H9 (cell line): ENCODE data around the gene LZTR1. TPM values are rescaled to one million over a fixed set of nuclear protein-coding genes. Genes with fewer than 3 reads are reported as not detected.
"Not testable (repeated sequence)": the region's sequence is repeated elsewhere in the genome, so short reads cannot be mapped to it uniquely, and the experiment has no call there.

Experiments
- DNase-seq: peaks from one replicate; pipeline ENCODE4 v3.0.0-alpha.2; 2017
- H2AFZ ChIP-seq: one replicate; pipeline ENCODE4 v1.6.1; 2013; ENCODE audit warnings: mild to moderate bottlenecking, low read length, control low read depth, moderate library complexity
- H2AK5ac ChIP-seq: 2 replicates; pipeline ENCODE4 v1.6.1; 2013; ENCODE audit warnings: low read length, control low read depth, mixed read lengths; ENCODE audit not compliant: insufficient read length
- H2BK120ac ChIP-seq: one replicate; pipeline ENCODE4 v1.6.1; 2013; ENCODE audit warnings: low read depth, mild to moderate bottlenecking, low read length, control low read depth, inconsistent platforms; ENCODE audit not compliant: poor library complexity, severe bottlenecking
- H2BK12ac ChIP-seq: 2 replicates; pipeline ENCODE4 v1.6.1; 2013; ENCODE audit warnings: low read length, control low read depth, mixed read lengths, low read depth; ENCODE audit not compliant: insufficient read length
- H2BK15ac ChIP-seq: 2 replicates; pipeline ENCODE4 v1.6.1; 2013; ENCODE audit warnings: low read depth, low read length, control low read depth
- H2BK20ac ChIP-seq: one replicate; pipeline ENCODE4 v1.6.1; 2013; ENCODE audit warnings: low read depth, mild to moderate bottlenecking, low read length, control low read depth, inconsistent platforms; ENCODE audit not compliant: poor library complexity, severe bottlenecking
- H2BK5ac ChIP-seq: 2 replicates; pipeline ENCODE4 v1.6.1; 2013; ENCODE audit warnings: low read length, control low read depth, mixed read lengths; ENCODE audit not compliant: insufficient read length
- H3K14ac ChIP-seq: 2 replicates; pipeline ENCODE4 v1.6.1; 2013; ENCODE audit warnings: low read length, control low read depth; ENCODE audit not compliant: insufficient read depth
- H3K18ac ChIP-seq: 2 replicates; pipeline ENCODE4 v1.6.1; 2013; ENCODE audit warnings: low read depth, mild to moderate bottlenecking, mixed read lengths, low read length, control low read depth; ENCODE audit not compliant: insufficient read length
- H3K23ac ChIP-seq: 2 replicates; pipeline ENCODE4 v1.6.1; 2013; ENCODE audit warnings: low read length, control low read depth, mixed read lengths, low read depth; ENCODE audit not compliant: insufficient read length
- H3K23me2 ChIP-seq: 2 replicates; pipeline ENCODE4 v1.6.1; 2013; ENCODE audit warnings: low read depth, mild to moderate bottlenecking, mixed read lengths, low read length, control low read depth; ENCODE audit not compliant: insufficient read length, poor library complexity, severe bottlenecking
- H3K27ac ChIP-seq: 2 replicates; pipeline ENCODE4 v1.5.1; 2013; ENCODE audit warnings: low read length, control low read depth, mixed read lengths, low read depth; ENCODE audit not compliant: insufficient read length
- H3K27me3 ChIP-seq: 2 replicates; pipeline ENCODE4 v1.6.1; 2013; ENCODE audit warnings: low read length, control low read depth, inconsistent platforms; ENCODE audit not compliant: insufficient read depth
- H3K4ac ChIP-seq: 2 replicates; pipeline ENCODE4 v1.6.1; 2013; ENCODE audit warnings: low read depth, mild to moderate bottlenecking, control low read depth, inconsistent platforms, low read length, moderate library complexity
- H3K4me1 ChIP-seq: 2 replicates; pipeline ENCODE4 v1.6.1; 2013; ENCODE audit warnings: low read length, control low read depth, inconsistent platforms; ENCODE audit not compliant: insufficient read depth
- H3K4me2 ChIP-seq: 2 replicates; pipeline ENCODE4 v1.6.1; 2013; ENCODE audit warnings: low read length, control low read depth, mixed read lengths; ENCODE audit not compliant: insufficient read length, insufficient read depth
- H3K56ac ChIP-seq: 2 replicates; pipeline ENCODE4 v1.6.1; 2013; ENCODE audit warnings: low read depth, mild to moderate bottlenecking, mixed read lengths, low read length, control low read depth; ENCODE audit not compliant: insufficient read length
- H3K79me1 ChIP-seq: 2 replicates; pipeline ENCODE4 v1.6.1; 2013; ENCODE audit warnings: low read depth, mild to moderate bottlenecking, moderate library complexity, low read length, control low read depth, inconsistent platforms; ENCODE audit not compliant: insufficient read depth, poor library complexity, severe bottlenecking
- H3K79me2 ChIP-seq: 2 replicates; pipeline ENCODE4 v1.6.1; 2013; ENCODE audit warnings: low read length, control low read depth, inconsistent platforms; ENCODE audit not compliant: insufficient read depth
- H3K9ac ChIP-seq: 2 replicates; pipeline ENCODE4 v1.6.1; 2013; ENCODE audit warnings: low read length, control low read depth, mixed read lengths; ENCODE audit not compliant: insufficient read length; ENCODE audit errors: extremely low read depth
- H3K9me3 ChIP-seq: one replicate; pipeline ENCODE4 v1.6.1; 2013; ENCODE audit warnings: low read depth, low read length, inconsistent platforms; ENCODE audit not compliant: control insufficient read depth
- H3T11ph ChIP-seq: one replicate; pipeline ENCODE4 v1.6.1; 2013; ENCODE audit warnings: mild to moderate bottlenecking, low read length, control low read depth, inconsistent platforms
- H4K20me1 ChIP-seq: one replicate; pipeline ENCODE4 v1.6.1; 2013; ENCODE audit not compliant: control insufficient read depth, insufficient read length, insufficient read depth
- H4K5ac ChIP-seq: 2 replicates; pipeline ENCODE4 v1.6.1; 2013; ENCODE audit warnings: low read depth, mild to moderate bottlenecking, mixed read lengths, low read length, control low read depth; ENCODE audit not compliant: insufficient read length
- H4K8ac ChIP-seq: replicated peaks from 2 replicates; pipeline ENCODE4 v1.6.1; 2013; ENCODE audit warnings: low read length, control low read depth, mixed read lengths, low read depth; ENCODE audit not compliant: insufficient read length
- H4K91ac ChIP-seq: 2 replicates; pipeline ENCODE4 v1.6.1; 2013; ENCODE audit warnings: low read depth, mild to moderate bottlenecking, moderate library complexity, mixed read lengths, low read length, control low read depth; ENCODE audit not compliant: insufficient read length
- H3K27ac Mint-ChIP-seq, 3 experiments: 2 replicates in 2 of 3; 3 replicates in 1 of 3; pipeline ENCODE4 v1.8.0; 2020 to 2021; ENCODE audit warnings: mixed read lengths in 3 of 3, mild to moderate bottlenecking in 1 of 3, moderate library complexity in 1 of 3
- H3K27me3 Mint-ChIP-seq: 2 replicates; pipeline ENCODE4 v1.8.0; 2021; ENCODE audit warnings: low read depth, mild to moderate bottlenecking, moderate library complexity, mixed read lengths
- H3K36me3 Mint-ChIP-seq, 3 experiments: 2 replicates in 2 of 3; 3 replicates in 1 of 3; pipeline ENCODE4 v1.8.0; 2020 to 2021; ENCODE audit warnings: low read depth in 3 of 3, mixed read lengths in 3 of 3; ENCODE audit not compliant: insufficient read depth in 1 of 3
- H3K4me1 Mint-ChIP-seq, 2 experiments: 2 replicates each; pipeline ENCODE4 v1.8.0; 2020; ENCODE audit warnings: mixed read lengths in 2 of 2
- H3K4me3 Mint-ChIP-seq, 2 experiments: 2 replicates in 1 of 2; 3 replicates in 1 of 2; pipeline ENCODE4 v1.8.0; 2020 to 2021; ENCODE audit warnings: mild to moderate bottlenecking in 2 of 2, mixed read lengths in 2 of 2, moderate library complexity in 1 of 2
- H3K9me3 Mint-ChIP-seq, 2 experiments: 2 replicates in 1 of 2; 3 replicates in 1 of 2; pipeline ENCODE4 v1.8.0; 2020; ENCODE audit warnings: mild to moderate bottlenecking in 2 of 2, mixed read lengths in 2 of 2, moderate library complexity in 1 of 2
- WGBS: extraction: QIAGEN DNeasy Blood & Tissue Kit; methylation state at CpG from one replicate; pipeline ENCODE4 v1.1.7; 2013; ENCODE audit warnings: missing lambda C conversion rate, low lambda C conversion rate, mixed read lengths; ENCODE audit not compliant: insufficient read length; ENCODE audit errors: extremely low coverage; 5-methylcytosine and 5-hydroxymethylcytosine counted together
- total RNA-seq: library from RNA; stranded (reverse); gene quantifications from 2 replicates; pipeline ENCODE4 v1.2.1, GENCODE V29; 2021
- TF ChIP-seq, protein P1 (sequence below): fragments of 200-600 bp; sonication (generic); conservative IDR thresholded peaks from 3 replicates; pipeline ENCODE4 v1.8.0; 2021; ENCODE audit warnings: antibody characterized with exemption, mild to moderate bottlenecking

Gene LZTR1
- total RNA-seq, 1 experiment from 2014 or later, result 47.0 TPM

- no peaks in the 10 kb centered on the region; the same call in 1 of the 2 replicates for H3K4me1 ChIP-seq
- H3K36me3 Mint-ChIP-seq, result no peaks in the 10 kb centered on the region; a peak in 1 of 7 replicates
- H4K5ac ChIP-seq, result no peak overlapping the region
- H3T11ph ChIP-seq, result no peak overlapping the region
- no peak overlapping the region for H2BK20ac ChIP-seq
- no peak overlapping the region for H2BK120ac ChIP-seq
- no peak overlapping the region for H3K4me3 Mint-ChIP-seq
- no peak overlapping the region for H2BK12ac ChIP-seq
- H4K8ac ChIP-seq, result no peak overlapping the region
- H3K56ac ChIP-seq, result no peak overlapping the region
- H3K4me2 ChIP-seq, result no peak overlapping the region
- H3K9ac ChIP-seq, result no peak overlapping the region
- H3K9me3 ChIP-seq, result no peaks in the 10 kb centered on the region
- H3K27ac ChIP-seq, result no peak overlapping the region
- DNase-seq, result no peak
- no peak overlapping the region for H2AK5ac ChIP-seq
- no peaks in the 10 kb centered on the region for H4K20me1 ChIP-seq
- peaks cover 8% of the 10 kb centered on the region; the same call in 1 of the 2 replicates for H3K27me3 ChIP-seq
- H4K91ac ChIP-seq, result no peak overlapping the region
- H2BK15ac ChIP-seq, result no peak overlapping the region
- TF ChIP-seq, protein P1, sequence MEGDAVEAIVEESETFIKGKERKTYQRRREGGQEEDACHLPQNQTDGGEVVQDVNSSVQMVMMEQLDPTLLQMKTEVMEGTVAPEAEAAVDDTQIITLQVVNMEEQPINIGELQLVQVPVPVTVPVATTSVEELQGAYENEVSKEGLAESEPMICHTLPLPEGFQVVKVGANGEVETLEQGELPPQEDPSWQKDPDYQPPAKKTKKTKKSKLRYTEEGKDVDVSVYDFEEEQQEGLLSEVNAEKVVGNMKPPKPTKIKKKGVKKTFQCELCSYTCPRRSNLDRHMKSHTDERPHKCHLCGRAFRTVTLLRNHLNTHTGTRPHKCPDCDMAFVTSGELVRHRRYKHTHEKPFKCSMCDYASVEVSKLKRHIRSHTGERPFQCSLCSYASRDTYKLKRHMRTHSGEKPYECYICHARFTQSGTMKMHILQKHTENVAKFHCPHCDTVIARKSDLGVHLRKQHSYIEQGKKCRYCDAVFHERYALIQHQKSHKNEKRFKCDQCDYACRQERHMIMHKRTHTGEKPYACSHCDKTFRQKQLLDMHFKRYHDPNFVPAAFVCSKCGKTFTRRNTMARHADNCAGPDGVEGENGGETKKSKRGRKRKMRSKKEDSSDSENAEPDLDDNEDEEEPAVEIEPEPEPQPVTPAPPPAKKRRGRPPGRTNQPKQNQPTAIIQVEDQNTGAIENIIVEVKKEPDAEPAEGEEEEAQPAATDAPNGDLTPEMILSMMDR, result no peak
- H2AFZ ChIP-seq, result no peak overlapping the region
- H3K9me3 Mint-ChIP-seq, result no peaks in the 10 kb centered on the region; a peak in 1 of 5 replicates
- no peak overlapping the region for H3K18ac ChIP-seq
- H3K23me2 ChIP-seq, result no peaks in the 10 kb centered on the region
- H2BK5ac ChIP-seq, result no peak overlapping the region
- H3K79me2 ChIP-seq, result no peaks in the 10 kb centered on the region
- peaks cover 94% of the 10 kb centered on the region for H3K27me3 Mint-ChIP-seq
- H3K14ac ChIP-seq, result no peak overlapping the region
- H3K4ac ChIP-seq, result no peak overlapping the region
- peaks cover 18 to 36% of the 10 kb centered on the region in 2 experiments for H3K4me1 Mint-ChIP-seq
- H3K23ac ChIP-seq, result no peak overlapping the region
- H3K27ac Mint-ChIP-seq, result no peak overlapping the region; a peak in 1 of 7 replicates
- WGBS, result no CpG with 5 or more reads among the region's 4 CpGs
- H3K79me1 ChIP-seq, result no peaks in the 10 kb centered on the region
Observed at GRCh38 chr22:20970939-20971657, 11.0 kb upstream of the LZTR1 start.

DNA sequence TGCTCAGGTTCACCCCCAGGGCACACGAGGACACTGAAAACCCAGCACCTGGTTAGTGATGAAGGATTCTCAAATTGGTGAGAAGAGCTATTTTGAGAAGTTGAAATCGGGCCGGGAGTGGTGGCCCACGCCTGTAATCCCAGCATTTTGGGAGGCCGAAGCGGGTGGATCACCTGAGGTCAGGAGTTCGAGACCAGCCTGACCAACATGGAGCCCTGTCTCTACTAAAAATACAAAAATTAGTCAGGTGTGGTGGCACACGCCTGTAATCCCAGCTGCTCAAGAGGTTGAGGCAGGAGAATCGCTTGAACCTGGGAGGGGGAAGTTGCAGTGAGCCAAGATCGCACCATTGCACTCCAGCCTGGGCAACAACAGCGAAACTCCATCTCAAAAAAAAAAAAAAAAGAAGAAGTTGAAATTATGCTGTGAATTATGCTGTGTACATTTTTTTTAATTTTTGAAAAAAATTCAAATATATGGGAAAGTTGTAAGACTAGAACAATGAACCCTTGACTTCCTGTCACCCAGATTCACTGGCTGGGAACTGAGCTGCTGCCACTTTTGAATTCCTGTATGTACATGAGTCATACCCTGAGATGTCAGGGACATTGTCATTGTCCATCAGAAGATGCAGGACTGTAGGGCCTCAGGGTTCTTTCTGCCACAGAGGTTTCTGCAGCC, 9.9 kb upstream of the LZTR1 start:
- H3K4me2 ChIP-seq, H2BK20ac ChIP-seq, H3K18ac ChIP-seq, H2BK12ac ChIP-seq, H4K8ac ChIP-seq, H4K91ac ChIP-seq, H3K23me2 ChIP-seq, H2BK5ac ChIP-seq, H2BK15ac ChIP-seq, H3K4me1 ChIP-seq, H3K9me3 Mint-ChIP-seq, H2AK5ac ChIP-seq, H4K5ac ChIP-seq, H3K9ac ChIP-seq, H3K4me3 Mint-ChIP-seq, H4K20me1 ChIP-seq, H3K9me3 ChIP-seq, H3K23ac ChIP-seq, H3K27ac ChIP-seq, H3K79me1 ChIP-seq, H3K27ac Mint-ChIP-seq, DNase-seq, H3K4ac ChIP-seq, H3K27me3 ChIP-seq, H3K56ac ChIP-seq, H3K79me2 ChIP-seq, H3K36me3 Mint-ChIP-seq, H3T11ph ChIP-seq, H3K14ac ChIP-seq, H2AFZ ChIP-seq, H2BK120ac ChIP-seq: not testable (repeated sequence)
- peaks cover 94% of the 10 kb centered on the region for H3K27me3 Mint-ChIP-seq
- peaks cover 18 to 35% of the 10 kb centered on the region in 2 experiments for H3K4me1 Mint-ChIP-seq
- WGBS, result no CpG with 5 or more reads among the region's 11 CpGs
